SK-N-SH (cell line): ENCODE results near the gene PLAC9.

Experiments used
- CHD2 ChIP-seq: fragments of 150-350 bp; IDR thresholded peaks from 2 replicates; pipeline ENCODE4 v1.6.1; 2018; ENCODE audit warnings: low read length; ENCODE audit not compliant: partially characterized antibody
- CTCF ChIP-seq: fragments of 200-600 bp; sonication (generic); IDR thresholded peaks from 2 replicates; pipeline ENCODE4 v1.6.1; 2017; ENCODE audit warnings: antibody characterized with exemption, mild to moderate bottlenecking, moderate library complexity
- MAX ChIP-seq: IDR thresholded peaks from 2 replicates; pipeline ENCODE4 v1.4.0; 2012; ENCODE audit warnings: low read depth
- RXRA ChIP-seq: IDR thresholded peaks from 2 replicates; pipeline ENCODE4 v1.4.0; 2012; ENCODE audit warnings: low read depth, mild to moderate bottlenecking, borderline replicate concordance
- USF2 ChIP-seq: fragments of 150-350 bp; IDR thresholded peaks from 2 replicates; pipeline ENCODE4 v1.6.1; 2017; ENCODE audit warnings: antibody characterized with exemption, low read length, low read depth, borderline replicate concordance

- no peak for TF ChIP-seq CTCF
- no peak for TF ChIP-seq MAX
- TF ChIP-seq CHD2: no peak
- TF ChIP-seq USF2: no peak
- TF ChIP-seq RXRA: no peak
Observed at GRCh38 chr10:80186364-80187012, 54.0 kb downstream of the PLAC9 start.
